Smooth muscle cell (in vitro differentiated cells): ENCODE measurements around the gene SNX12. TPM values are rescaled to one million over a fixed set of nuclear protein-coding genes. Genes with fewer than 3 reads are reported as not detected.

Experiments used
- DNase-seq: peaks from one replicate; lab custom pipeline; 2025; ENCODE audit not compliant: unreplicated experiment; lab: John Stamatoyannopoulos, UW
- H2AFZ ChIP-seq: fragments of 200-600 bp; sonication (generic); 2 replicates; pipeline ENCODE4 v1.6.0; 2016; ENCODE audit warnings: antibody characterized with exemption, low read depth, mild to moderate bottlenecking
- H3F3A ChIP-seq: fragments of 200-600 bp; sonication (generic); 2 replicates; pipeline ENCODE4 v1.6.0; 2017; ENCODE audit warnings: antibody characterized with exemption, low read depth
- H3K27ac ChIP-seq: fragments of 200-600 bp; sonication (generic); 2 replicates; pipeline ENCODE4 v1.5.1; 2016; ENCODE audit warnings: low read depth, mild to moderate bottlenecking
- H3K27me3 ChIP-seq: fragments of 200-600 bp; sonication (generic); 2 replicates; pipeline ENCODE4 v1.6.1; 2016; ENCODE audit warnings: low read depth, mild to moderate bottlenecking
- H3K36me3 ChIP-seq: fragments of 200-600 bp; sonication (generic); 2 replicates; pipeline ENCODE4 v1.5.1; 2016; ENCODE audit warnings: low read depth
- H3K4me1 ChIP-seq: fragments of 200-600 bp; sonication (generic); 2 replicates; pipeline ENCODE4 v1.5.1; 2016; ENCODE audit warnings: low read depth
- H3K4me2 ChIP-seq: fragments of 200-600 bp; sonication (generic); 2 replicates; pipeline ENCODE4 v1.6.0; 2016; ENCODE audit warnings: mild to moderate bottlenecking
- H3K4me3 ChIP-seq: fragments of 200-600 bp; sonication (generic); 2 replicates; pipeline ENCODE4 v1.5.1; 2016; ENCODE audit warnings: mild to moderate bottlenecking
- H3K79me2 ChIP-seq: fragments of 200-600 bp; sonication (generic); 2 replicates; pipeline ENCODE4 v1.6.0; 2016; ENCODE audit warnings: low read depth, mild to moderate bottlenecking
- H3K9ac ChIP-seq: fragments of 200-600 bp; sonication (generic); 2 replicates; pipeline ENCODE4 v1.6.0; 2016; ENCODE audit warnings: low read depth
- H3K9me3 ChIP-seq: fragments of 200-600 bp; sonication (generic); replicated peaks from 2 replicates; pipeline ENCODE4 v1.5.1; 2016; ENCODE audit warnings: low read depth
- H4K20me1 ChIP-seq: fragments of 200-600 bp; sonication (generic); 2 replicates; pipeline ENCODE4 v1.6.0; 2016; ENCODE audit warnings: low read depth
- WGBS: methylation state at CpG from one replicate; pipeline ENCODE4 v1.1.7; 2016; ENCODE audit warnings: low lambda C conversion rate; 5-methylcytosine and 5-hydroxymethylcytosine counted together
- polyA plus RNA-seq: library from polyadenylated mRNA; unstranded; fragments of >200 nt; fragmentation: Nextera tagmentation; extraction: Ambion mirVana; gene quantifications from 2 replicates; pipeline ENCODE4 v1.2.1, GENCODE V29; 2016
- total RNA-seq: library from RNA; depleted of rRNA; stranded (reverse); fragments of >200 nt; gene quantifications from 2 replicates; pipeline ENCODE4 v1.2.3, GENCODE V29; 2014
- TF ChIP-seq, protein P1 (sequence below): fragments of 200-600 bp; sonication (generic); IDR thresholded peaks from 2 replicates; pipeline ENCODE4 v1.5.1; 2017; ENCODE audit warnings: borderline replicate concordance, mild to moderate bottlenecking, antibody characterized with exemption; ENCODE audit not compliant: insufficient read depth, poor library complexity, severe bottlenecking

SNX12 gene
- total and polyA plus RNA-seq, 2 experiments from 2014 or later = 6.4 to 27.6 TPM

DNA sequence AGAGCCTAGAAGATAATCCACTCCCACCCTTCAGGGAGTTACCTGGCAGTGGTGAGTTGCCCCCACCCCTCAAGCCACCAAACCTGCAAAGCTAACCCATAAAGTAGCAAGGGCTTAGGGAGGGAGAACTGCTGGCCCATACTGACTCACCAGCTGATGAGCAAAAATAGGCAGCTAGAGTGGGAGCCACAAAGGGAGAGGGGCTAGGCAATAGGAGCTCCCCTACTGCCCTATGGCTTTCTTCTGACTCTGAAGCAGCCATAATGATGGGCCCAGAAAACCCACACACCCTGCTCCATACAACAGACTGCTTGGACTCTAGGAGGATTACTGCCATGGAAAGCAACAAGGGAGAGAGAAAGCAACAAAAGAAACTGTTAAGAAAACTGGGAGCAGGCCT lies 8.0 kb downstream of the SNX12 start:
- H3K36me3 ChIP-seq = no peaks in the 10 kb centered on the region
- TF ChIP-seq, protein P1, sequence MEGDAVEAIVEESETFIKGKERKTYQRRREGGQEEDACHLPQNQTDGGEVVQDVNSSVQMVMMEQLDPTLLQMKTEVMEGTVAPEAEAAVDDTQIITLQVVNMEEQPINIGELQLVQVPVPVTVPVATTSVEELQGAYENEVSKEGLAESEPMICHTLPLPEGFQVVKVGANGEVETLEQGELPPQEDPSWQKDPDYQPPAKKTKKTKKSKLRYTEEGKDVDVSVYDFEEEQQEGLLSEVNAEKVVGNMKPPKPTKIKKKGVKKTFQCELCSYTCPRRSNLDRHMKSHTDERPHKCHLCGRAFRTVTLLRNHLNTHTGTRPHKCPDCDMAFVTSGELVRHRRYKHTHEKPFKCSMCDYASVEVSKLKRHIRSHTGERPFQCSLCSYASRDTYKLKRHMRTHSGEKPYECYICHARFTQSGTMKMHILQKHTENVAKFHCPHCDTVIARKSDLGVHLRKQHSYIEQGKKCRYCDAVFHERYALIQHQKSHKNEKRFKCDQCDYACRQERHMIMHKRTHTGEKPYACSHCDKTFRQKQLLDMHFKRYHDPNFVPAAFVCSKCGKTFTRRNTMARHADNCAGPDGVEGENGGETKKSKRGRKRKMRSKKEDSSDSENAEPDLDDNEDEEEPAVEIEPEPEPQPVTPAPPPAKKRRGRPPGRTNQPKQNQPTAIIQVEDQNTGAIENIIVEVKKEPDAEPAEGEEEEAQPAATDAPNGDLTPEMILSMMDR = no peak
- no peak overlapping the region for H3K9ac ChIP-seq
- no peak overlapping the region for H2AFZ ChIP-seq
- no peak overlapping the region for H3K27ac ChIP-seq
- H3K9me3 ChIP-seq = no peaks in the 10 kb centered on the region
- no peak for DNase-seq
- no peaks in the 10 kb centered on the region for H3K4me1 ChIP-seq
- no peak overlapping the region for H3K4me3 ChIP-seq
- no peaks in the 10 kb centered on the region for H3K27me3 ChIP-seq
- no peaks in the 10 kb centered on the region for H4K20me1 ChIP-seq
- peaks cover 11% of the 10 kb centered on the region for H3K79me2 ChIP-seq
- no peaks in the 10 kb centered on the region for H3F3A ChIP-seq
- H3K4me2 ChIP-seq = no peak overlapping the region

DNA sequence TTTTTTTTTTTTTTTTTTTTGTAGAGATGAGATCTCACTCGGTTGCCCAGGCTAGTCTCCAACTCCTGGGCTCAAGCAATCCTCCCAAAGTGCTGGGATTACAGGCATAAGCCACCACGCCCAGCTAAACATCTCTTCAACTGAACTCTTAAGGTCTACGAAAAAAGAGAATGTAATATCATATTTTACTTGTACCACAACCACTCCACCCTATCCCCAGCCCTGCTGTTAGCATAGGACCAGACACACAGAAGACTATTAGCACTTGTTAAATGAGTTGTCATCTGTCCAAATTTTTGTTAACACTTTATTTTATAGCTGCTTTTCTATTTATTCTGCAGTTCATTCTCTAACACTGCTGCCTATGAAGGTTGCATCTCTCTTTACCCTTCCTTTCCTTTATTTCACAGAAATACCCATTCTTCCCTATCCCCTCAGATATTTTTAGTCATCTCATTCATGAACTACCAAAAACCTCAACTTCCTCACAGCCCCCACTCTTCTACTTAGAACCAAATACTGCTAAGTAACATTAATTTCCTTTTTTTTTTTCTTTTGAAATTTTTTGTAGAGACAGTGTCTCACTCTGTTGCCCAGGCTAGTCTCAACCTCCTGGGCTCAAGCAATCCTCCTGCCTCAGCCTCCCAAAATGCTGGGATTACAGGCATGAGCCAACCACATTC lies 10.1 kb downstream of the SNX12 start:
- 57% methylated on average over 3 of the region's 3 CpGs for WGBS
- Histone ChIP-seq H3K4me3 (no peak overlapping the region), H2AFZ (no peak overlapping the region), H3K79me2 (no peaks in the 10 kb centered on the region), H3K27ac (no peak overlapping the region), H3K9me3 (no peaks in the 10 kb centered on the region), H3K4me1 (no peaks in the 10 kb centered on the region), H3K36me3 (no peaks in the 10 kb centered on the region), H4K20me1 (no peaks in the 10 kb centered on the region), H3F3A (no peaks in the 10 kb centered on the region), H3K27me3 (no peaks in the 10 kb centered on the region), H3K9ac (no peak overlapping the region), H3K4me2 (no peak overlapping the region)
- no peak for DNase-seq
- TF ChIP-seq, protein P1 = no peak

DNA sequence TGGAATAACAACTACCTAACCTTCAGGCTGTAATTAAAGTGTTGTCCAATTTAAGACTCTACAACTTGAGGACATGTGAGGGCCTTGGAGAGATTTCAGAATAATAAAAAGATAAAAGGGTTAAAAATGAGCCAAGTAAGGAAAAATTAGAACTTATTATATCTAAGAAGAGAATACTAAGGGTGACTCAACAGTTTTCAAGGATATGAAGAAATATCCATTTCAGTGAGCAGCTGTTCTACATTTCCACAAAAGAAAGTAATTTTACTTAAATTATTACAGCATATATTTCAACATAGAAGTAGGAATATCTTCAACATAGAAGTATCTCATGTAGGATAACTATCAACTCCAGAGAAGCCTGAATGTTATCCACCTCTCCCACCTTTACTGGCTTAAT lies 11.3 kb downstream of the SNX12 start:
- H4K20me1 ChIP-seq = no peaks in the 10 kb centered on the region
- no peaks in the 10 kb centered on the region for H3K27me3 ChIP-seq
- no peak for DNase-seq
- no peaks in the 10 kb centered on the region for H3K9me3 ChIP-seq
- no peak overlapping the region for H3K27ac ChIP-seq
- TF ChIP-seq, protein P1 = no peak
- no peaks in the 10 kb centered on the region for H3F3A ChIP-seq
- no peaks in the 10 kb centered on the region for H3K79me2 ChIP-seq
- no peak overlapping the region for H3K9ac ChIP-seq
- no peak overlapping the region for H3K4me2 ChIP-seq
- H3K4me3 ChIP-seq = no peak overlapping the region
- no peaks in the 10 kb centered on the region for H3K36me3 ChIP-seq
- H3K4me1 ChIP-seq = no peaks in the 10 kb centered on the region
- no peak overlapping the region for H2AFZ ChIP-seq

DNA sequence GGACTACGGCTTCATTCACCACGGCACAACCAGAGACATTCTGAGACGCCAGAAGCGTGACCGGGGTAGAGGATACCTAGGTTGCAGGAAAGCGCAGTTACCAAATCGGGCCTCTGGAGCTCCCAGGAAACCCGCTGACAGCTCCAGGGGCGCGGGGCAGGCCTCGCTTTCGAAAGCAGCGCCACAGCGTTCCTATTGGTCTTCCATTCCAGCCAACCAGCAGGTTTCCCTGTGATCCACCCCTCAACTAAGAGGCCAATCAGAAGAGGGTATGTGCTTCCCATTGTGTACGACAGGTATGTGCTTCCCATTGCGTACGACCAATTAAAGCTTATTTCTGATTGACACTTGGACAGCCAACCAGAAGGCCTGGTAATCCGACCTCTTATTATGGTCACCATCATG lies 14.9 kb downstream of the SNX12 start:
- H3K4me3 ChIP-seq = no peak overlapping the region
- DNase-seq = no peak
- no peak overlapping the region for H3K4me2 ChIP-seq

More for the DNA sequence above, 14.9 kb downstream of the SNX12 start:
- TF ChIP-seq, protein P1 = no peak
- H2AFZ ChIP-seq = no peak overlapping the region
- H3K36me3 ChIP-seq = no peaks in the 10 kb centered on the region
- H3K27me3 ChIP-seq = no peaks in the 10 kb centered on the region
- H3K4me1 ChIP-seq = no peaks in the 10 kb centered on the region
- H3K27ac ChIP-seq = no peak overlapping the region
- H3K9ac ChIP-seq = no peak overlapping the region
- 53% methylated on average over 18 of the region's 18 CpGs for WGBS
- no peaks in the 10 kb centered on the region for H3K79me2 ChIP-seq
- H3F3A ChIP-seq = no peaks in the 10 kb centered on the region
- H3K9me3 ChIP-seq = no peaks in the 10 kb centered on the region
- H4K20me1 ChIP-seq = no peaks in the 10 kb centered on the region
